PFSK-1 (cell line): ENCODE measurements around the gene SCN2A.

Experiments
- POLR2AphosphoS5 ChIP-seq: IDR thresholded peaks from 2 replicates; pipeline ENCODE4 v1.6.1; 2012; ENCODE audit warnings: low read depth, mild to moderate bottlenecking, control low read depth, low read length, moderate library complexity
- REST ChIP-seq, 2 experiments: IDR thresholded peaks; 2 replicates each; pipeline versions ENCODE4 v1.6.1 to v1.8.0; 2011 to 2012; ENCODE audit warnings: low read depth in 2 of 2, low read length in 2 of 2, control low read depth in 1 of 2, inconsistent platforms in 1 of 2, mild to moderate bottlenecking in 1 of 2, moderate library complexity in 1 of 2; ENCODE audit not compliant: insufficient read depth in 1 of 2
- TAF1 ChIP-seq: IDR thresholded peaks from 2 replicates; pipeline ENCODE4 v1.6.1; 2012; ENCODE audit warnings: low read length, control low read depth, borderline replicate concordance; ENCODE audit not compliant: insufficient read depth

- no peak for TF ChIP-seq POLR2AphosphoS5
- no peak for TF ChIP-seq REST (IDR thresholded peaks at IDR 0.05; ENCODE audit: insufficient read depth in 1 of 2, low read depth in 2 of 2, low read length in 2 of 2)
- TF ChIP-seq TAF1 = no peak
These were observed 1.7 kb downstream of the SCN2A start for GRCh38 chr2:165240916-165241315.
